Upper lobe of left lung (tissue), 4 donors: Measurements from ENCODE around the gene CRTC3.

ENCODE experiments used
- POLR2A ChIP-seq, 4 donors: fragments of 450-650 bp; IDR thresholded peaks; one replicate each; pipeline ENCODE4 v1.5.1; 2016 to 2017; ENCODE audit warnings: antibody characterized with exemption in 4 of 4, mild to moderate bottlenecking in 2 of 4
- POLR2AphosphoS5 ChIP-seq, 2 donors: sonication (generic); formaldehyde crosslinking; IDR thresholded peaks; one replicate each; pipeline ENCODE4 v1.5.1; 2017; ENCODE audit warnings: antibody characterized with exemption in 2 of 2
- TF ChIP-seq, protein P1 (sequence below), 6 experiments: fragments of 450-650 bp in 4 of 6; fragments of 200-600 bp in 2 of 6; sonication (generic) in 2 of 6; IDR thresholded peaks; one replicate each; pipeline ENCODE4 v1.5.1; 2016 to 2019; ENCODE audit warnings: antibody characterized with exemption in 6 of 6

DNA sequence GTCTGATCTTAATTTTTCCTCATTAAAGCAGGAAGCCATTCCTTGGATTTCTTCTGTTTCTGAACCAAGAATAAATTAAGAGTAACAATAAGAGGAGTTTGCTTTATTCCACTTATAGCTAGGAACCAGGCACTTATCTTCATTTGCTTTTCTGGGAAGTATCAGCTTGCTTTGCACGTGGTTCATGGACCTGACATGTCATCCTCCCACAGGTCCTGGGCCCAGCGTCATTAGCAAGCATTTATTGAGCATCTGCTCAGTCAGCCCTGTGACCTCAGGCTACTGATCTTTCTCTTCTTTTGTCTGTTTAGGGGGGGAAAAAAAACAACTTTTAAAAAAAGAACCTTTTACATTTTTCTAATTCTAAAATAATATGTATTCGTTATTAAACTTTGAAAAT is 34.7 kb upstream of the CRTC3 start:
- TF ChIP-seq, protein P1, sequence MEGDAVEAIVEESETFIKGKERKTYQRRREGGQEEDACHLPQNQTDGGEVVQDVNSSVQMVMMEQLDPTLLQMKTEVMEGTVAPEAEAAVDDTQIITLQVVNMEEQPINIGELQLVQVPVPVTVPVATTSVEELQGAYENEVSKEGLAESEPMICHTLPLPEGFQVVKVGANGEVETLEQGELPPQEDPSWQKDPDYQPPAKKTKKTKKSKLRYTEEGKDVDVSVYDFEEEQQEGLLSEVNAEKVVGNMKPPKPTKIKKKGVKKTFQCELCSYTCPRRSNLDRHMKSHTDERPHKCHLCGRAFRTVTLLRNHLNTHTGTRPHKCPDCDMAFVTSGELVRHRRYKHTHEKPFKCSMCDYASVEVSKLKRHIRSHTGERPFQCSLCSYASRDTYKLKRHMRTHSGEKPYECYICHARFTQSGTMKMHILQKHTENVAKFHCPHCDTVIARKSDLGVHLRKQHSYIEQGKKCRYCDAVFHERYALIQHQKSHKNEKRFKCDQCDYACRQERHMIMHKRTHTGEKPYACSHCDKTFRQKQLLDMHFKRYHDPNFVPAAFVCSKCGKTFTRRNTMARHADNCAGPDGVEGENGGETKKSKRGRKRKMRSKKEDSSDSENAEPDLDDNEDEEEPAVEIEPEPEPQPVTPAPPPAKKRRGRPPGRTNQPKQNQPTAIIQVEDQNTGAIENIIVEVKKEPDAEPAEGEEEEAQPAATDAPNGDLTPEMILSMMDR (IDR thresholded peaks at IDR 0.05): no peak
- TF ChIP-seq POLR2A (IDR thresholded peaks at IDR 0.05): no peak
- no peak for TF ChIP-seq POLR2AphosphoS5 (IDR thresholded peaks at IDR 0.05)
